Subcutaneous abdominal adipose tissue (tissue), 5 donors: ENCODE results near the gene PQBP1.
"Not testable (repeated sequence)": the region's sequence is repeated elsewhere in the genome, so short reads cannot be mapped to it uniquely, and the experiment has no call there.

Experiments used
- H3K27ac ChIP-seq: one replicate; pipeline ENCODE4 v1.7.0; 2013; ENCODE audit warnings: low read depth, mild to moderate bottlenecking, inconsistent platforms, low read length, moderate library complexity
- H3K27me3 ChIP-seq, 5 donors: one replicate each; pipeline ENCODE4 v1.7.0; 2013; ENCODE audit warnings: low read length in 5 of 5, inconsistent platforms in 1 of 5; ENCODE audit not compliant: control insufficient read depth in 5 of 5, insufficient read depth in 4 of 5
- H3K36me3 ChIP-seq, 5 donors: one replicate each; pipeline ENCODE4 v1.7.0; 2013; ENCODE audit warnings: low read length in 5 of 5; ENCODE audit not compliant: control insufficient read depth in 5 of 5, insufficient read depth in 5 of 5
- H3K4me1 ChIP-seq, 5 donors: one replicate each; pipeline ENCODE4 v1.7.0; 2013; ENCODE audit warnings: low read length in 5 of 5, mild to moderate bottlenecking in 3 of 5, moderate library complexity in 1 of 5; ENCODE audit not compliant: control insufficient read depth in 5 of 5, insufficient read depth in 5 of 5
- H3K4me3 ChIP-seq, 5 donors: one replicate each; pipeline ENCODE4 v1.7.0; 2013; ENCODE audit warnings: low read length in 5 of 5, low read depth in 1 of 5
- H3K9ac ChIP-seq, 5 donors: one replicate each; pipeline ENCODE4 v1.7.0; 2013; ENCODE audit warnings: low read length in 5 of 5, mild to moderate bottlenecking in 4 of 5, moderate library complexity in 3 of 5
- H3K9me3 ChIP-seq, 5 donors: one replicate each; pipeline ENCODE4 v1.7.0; 2013; ENCODE audit warnings: low read length in 5 of 5; ENCODE audit not compliant: control insufficient read depth in 5 of 5
- donor health status: healthy.
- donor health status: healthy.
- donor health status: healthy.
- donor health status: healthy.
- donor health status: healthy.

PQBP1 gene

GRCh38 chrX:48897625-48898306 lies at the start of gene PQBP1, which contains the start of gene TIMM17B:
PQBP1 (plus strand) TSS chrX:48897930; CDS start chrX:48898510, 580 bp downstream.
TIMM17B (minus strand) TSS chrX:48897768; CDS start chrX:48897749, 19 bp downstream.
- Histone ChIP-seq H3K27me3 (peaks cover 0 to 8% (median 2%) of the 10 kb centered on the region in 5 donors), H3K9ac (peak within 1 kb of the TSS; percentile 75 to 91 (median 82)), H3K36me3 (peaks cover 0 to 39% (median 16%) of the 10 kb centered on the region in 5 donors), H3K27ac (peak within 1 kb of the TSS; percentile 95), H3K9me3 (peaks cover 0 to 10% (median 7%) of the 10 kb centered on the region in 5 donors), H3K4me1 (peaks cover 2 to 16% (median 16%) of the 10 kb centered on the region in 5 donors), H3K4me3 (peak within 1 kb of the TSS; percentile 71 to 82 (median 80))

GRCh38 chrX:48848847-48849246 lies 48.9 kb upstream of the PQBP1 start:
- H3K27ac ChIP-seq = no peak overlapping the region
- no peak overlapping the region for H3K4me3 ChIP-seq
- no peaks in the 10 kb centered on the region for H3K4me1 ChIP-seq
- peaks cover 0 to 5% (median 0%) of the 10 kb centered on the region in 5 donors for H3K9me3 ChIP-seq
- H3K36me3 ChIP-seq = no peaks in the 10 kb centered on the region
- peaks cover 0 to 5% (median 3%) of the 10 kb centered on the region in 5 donors for H3K27me3 ChIP-seq
- no peak overlapping the region for H3K9ac ChIP-seq

GRCh38 chrX:48852857-48853256 lies 44.9 kb upstream of the PQBP1 start:
- H3K36me3 ChIP-seq = no peaks in the 10 kb centered on the region
- no peak overlapping the region for H3K27ac ChIP-seq
- peaks cover 0 to 5% (median 0%) of the 10 kb centered on the region in 5 donors for H3K9me3 ChIP-seq
- peaks cover 0 to 3% (median 0%) of the 10 kb centered on the region in 5 donors for H3K27me3 ChIP-seq
- H3K9ac ChIP-seq = no peak overlapping the region
- no peaks in the 10 kb centered on the region for H3K4me1 ChIP-seq
- H3K4me3 ChIP-seq = no peak overlapping the region

- not testable (repeated sequence) for H3K4me3 ChIP-seq, H3K9ac ChIP-seq, H3K9me3 ChIP-seq, H3K27me3 ChIP-seq, H3K27ac ChIP-seq, H3K36me3 ChIP-seq, H3K4me1 ChIP-seq
Measured at GRCh38 chrX:48853494-48853893, 44.2 kb upstream of the PQBP1 start.

GRCh38 chrX:48854121-48854804 lies 43.5 kb upstream of the PQBP1 start:
- not testable (repeated sequence) for H3K4me1 ChIP-seq

GRCh38 chrX:48854898-48855297 lies 42.8 kb upstream of the PQBP1 start:
- no peaks in the 10 kb centered on the region for H3K36me3 ChIP-seq
- no peaks in the 10 kb centered on the region for H3K4me1 ChIP-seq
- H3K9me3 ChIP-seq = peaks cover 0 to 5% (median 0%) of the 10 kb centered on the region in 5 donors
- H3K9ac ChIP-seq = no peak overlapping the region
- peaks cover 0 to 3% (median 0%) of the 10 kb centered on the region in 5 donors for H3K27me3 ChIP-seq
- no peak overlapping the region for H3K4me3 ChIP-seq
- no peak overlapping the region for H3K27ac ChIP-seq

More at GRCh38 chrX:48854121-48854804, 43.5 kb upstream of the PQBP1 start:
- not testable (repeated sequence) for H3K9me3 ChIP-seq, H3K9ac ChIP-seq, H3K4me3 ChIP-seq, H3K27ac ChIP-seq, H3K36me3 ChIP-seq, H3K27me3 ChIP-seq

- Histone ChIP-seq H3K27me3 (peaks cover 0 to 8% (median 0%) of the 10 kb centered on the region in 5 donors), H3K9me3 (no peaks in the 10 kb centered on the region), H3K27ac (no peak overlapping the region), H3K36me3 (no peaks in the 10 kb centered on the region), H3K9ac (no peak overlapping the region), H3K4me3 (no peak overlapping the region), H3K4me1 (no peaks in the 10 kb centered on the region)
Measured at GRCh38 chrX:48864210-48864609, 33.5 kb upstream of the PQBP1 start.

- not testable (repeated sequence) for H3K4me3 ChIP-seq, H3K9me3 ChIP-seq, H3K27ac ChIP-seq, H3K9ac ChIP-seq, H3K4me1 ChIP-seq, H3K36me3 ChIP-seq, H3K27me3 ChIP-seq
Measured at GRCh38 chrX:48872017-48872416, 25.7 kb upstream of the PQBP1 start.

GRCh38 chrX:48876944-48877343 lies 20.8 kb upstream of the PQBP1 start:
- not testable (repeated sequence) for H3K27ac ChIP-seq, H3K4me1 ChIP-seq, H3K9me3 ChIP-seq, H3K27me3 ChIP-seq, H3K9ac ChIP-seq, H3K36me3 ChIP-seq, H3K4me3 ChIP-seq

GRCh38 chrX:48883729-48884128 lies 14.0 kb upstream of the PQBP1 start:
- Histone ChIP-seq H3K9ac (no peak overlapping the region), H3K9me3 (no peaks in the 10 kb centered on the region), H3K27ac (no peak overlapping the region), H3K27me3 (peaks cover 0 to 7% (median 0%) of the 10 kb centered on the region in 5 donors), H3K4me1 (no peaks in the 10 kb centered on the region), H3K4me3 (no peak overlapping the region), H3K36me3 (no peaks in the 10 kb centered on the region)
